ENCODE results near the gene PALLD. TPM values are rescaled to one million over a fixed set of nuclear protein-coding genes. Genes with fewer than 3 reads are reported as not detected.
A peak's percentile ranks its signal among the peaks of the same experiment; 100 is the strongest.

Gene PALLD
- total RNA-seq, 1 donor from 2014 or later = 85.7 TPM

- H3K4me1 ChIP-seq = peaks cover 40% of the 10 kb centered on the region
- no peak overlapping the region for H3K9ac ChIP-seq
- H3K4me3 ChIP-seq = no peak overlapping the region
- Mint-ChIP-seq H3K4me3 (no peak overlapping the region), H3K4me1 (peaks cover 19% of the 10 kb centered on the region), H3K9me3 (peaks cover 6% of the 10 kb centered on the region), H3K27me3 (ENCODE audit: insufficient read depth, low read depth) (peaks cover 2% of the 10 kb centered on the region), H3K27ac (no peak overlapping the region), H3K36me3 (peaks cover 2% of the 10 kb centered on the region)
- no peaks in the 10 kb centered on the region for H4K20me1 ChIP-seq (ENCODE audit: low read depth)
- no peaks in the 10 kb centered on the region for H3K9me3 ChIP-seq (ENCODE audit: low read depth)
- H2AFZ ChIP-seq (replicated peaks) = no peak overlapping the region
- no peak overlapping the region for H3K4me2 ChIP-seq
- no peaks in the 10 kb centered on the region for H3K36me3 ChIP-seq
- H3F3A ChIP-seq (ENCODE audit: low read depth) = peaks cover 30% of the 10 kb centered on the region
- no peaks in the 10 kb centered on the region for H3K79me2 ChIP-seq (ENCODE audit: low read depth)
- DNase-seq (ENCODE audit: low spot score) = no peak
- H3K27ac ChIP-seq = peak overlapping the region; percentile 80
- no peaks in the 10 kb centered on the region for H3K27me3 ChIP-seq
- TF ChIP-seq EZH2 (IDR thresholded peaks at IDR 0.05) (no peak), EZH2phosphoT487 (IDR thresholded peaks at IDR 0.05) (no peak)
- TF ChIP-seq, protein P1, sequence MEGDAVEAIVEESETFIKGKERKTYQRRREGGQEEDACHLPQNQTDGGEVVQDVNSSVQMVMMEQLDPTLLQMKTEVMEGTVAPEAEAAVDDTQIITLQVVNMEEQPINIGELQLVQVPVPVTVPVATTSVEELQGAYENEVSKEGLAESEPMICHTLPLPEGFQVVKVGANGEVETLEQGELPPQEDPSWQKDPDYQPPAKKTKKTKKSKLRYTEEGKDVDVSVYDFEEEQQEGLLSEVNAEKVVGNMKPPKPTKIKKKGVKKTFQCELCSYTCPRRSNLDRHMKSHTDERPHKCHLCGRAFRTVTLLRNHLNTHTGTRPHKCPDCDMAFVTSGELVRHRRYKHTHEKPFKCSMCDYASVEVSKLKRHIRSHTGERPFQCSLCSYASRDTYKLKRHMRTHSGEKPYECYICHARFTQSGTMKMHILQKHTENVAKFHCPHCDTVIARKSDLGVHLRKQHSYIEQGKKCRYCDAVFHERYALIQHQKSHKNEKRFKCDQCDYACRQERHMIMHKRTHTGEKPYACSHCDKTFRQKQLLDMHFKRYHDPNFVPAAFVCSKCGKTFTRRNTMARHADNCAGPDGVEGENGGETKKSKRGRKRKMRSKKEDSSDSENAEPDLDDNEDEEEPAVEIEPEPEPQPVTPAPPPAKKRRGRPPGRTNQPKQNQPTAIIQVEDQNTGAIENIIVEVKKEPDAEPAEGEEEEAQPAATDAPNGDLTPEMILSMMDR (IDR thresholded peaks at IDR 0.05) = no peak
Observed at GRCh38 chr4:168613869-168614268, 117.0 kb downstream of the PALLD start.

- no peak for DNase-seq (ENCODE audit: low spot score)
- Histone ChIP-seq H3F3A (ENCODE audit: low read depth) (peaks cover 30% of the 10 kb centered on the region), H3K79me2 (ENCODE audit: low read depth) (no peaks in the 10 kb centered on the region), H3K9me3 (ENCODE audit: low read depth) (no peaks in the 10 kb centered on the region), H3K36me3 (no peaks in the 10 kb centered on the region), H3K4me1 (peaks cover 38% of the 10 kb centered on the region), H3K27me3 (no peaks in the 10 kb centered on the region), H4K20me1 (ENCODE audit: low read depth) (no peaks in the 10 kb centered on the region), H2AFZ (replicated peaks) (no peak overlapping the region), H3K4me3 (no peak overlapping the region), H3K9ac (no peak overlapping the region), H3K27ac (peak overlapping the region; percentile 80), H3K4me2 (peak overlapping the region; percentile 57)
- Mint-ChIP-seq H3K36me3 (peaks cover 4% of the 10 kb centered on the region), H3K27me3 (ENCODE audit: insufficient read depth, low read depth) (peaks cover 2% of the 10 kb centered on the region), H3K4me3 (no peak overlapping the region), H3K27ac (no peak overlapping the region), H3K9me3 (peaks cover 6% of the 10 kb centered on the region), H3K4me1 (peaks cover 23% of the 10 kb centered on the region)
- TF ChIP-seq EZH2phosphoT487 (IDR thresholded peaks at IDR 0.05) (no peak), EZH2 (IDR thresholded peaks at IDR 0.05) (no peak)
- TF ChIP-seq, protein P1 (IDR thresholded peaks at IDR 0.05) = no peak
Observed at GRCh38 chr4:168614281-168615057, 117.6 kb downstream of the PALLD start.

- H3K9me3 ChIP-seq (ENCODE audit: low read depth) = no peaks in the 10 kb centered on the region
- no peaks in the 10 kb centered on the region for H3K27me3 ChIP-seq
- H3K4me1 Mint-ChIP-seq = peaks cover 23% of the 10 kb centered on the region
- no peaks in the 10 kb centered on the region for H3K36me3 ChIP-seq
- no peak overlapping the region for H3K4me3 Mint-ChIP-seq
- no peak overlapping the region for H2AFZ ChIP-seq (replicated peaks)
- no peak for TF ChIP-seq EZH2 (IDR thresholded peaks at IDR 0.05)
- TF ChIP-seq, protein P1 (IDR thresholded peaks at IDR 0.05) = no peak
- no peak for TF ChIP-seq EZH2phosphoT487 (IDR thresholded peaks at IDR 0.05)
- H3K9me3 Mint-ChIP-seq = peaks cover 5% of the 10 kb centered on the region
- peaks cover 2% of the 10 kb centered on the region for H3K27me3 Mint-ChIP-seq (ENCODE audit: insufficient read depth, low read depth)
- H3K27ac ChIP-seq = peak overlapping the region; percentile 80
- peaks cover 4% of the 10 kb centered on the region for H3K36me3 Mint-ChIP-seq
- no peaks in the 10 kb centered on the region for H4K20me1 ChIP-seq (ENCODE audit: low read depth)
- peaks cover 30% of the 10 kb centered on the region for H3F3A ChIP-seq (ENCODE audit: low read depth)
- peaks cover 38% of the 10 kb centered on the region for H3K4me1 ChIP-seq
- no peak overlapping the region for H3K9ac ChIP-seq
- peak; percentile 76 for DNase-seq (ENCODE audit: low spot score)
- no peak overlapping the region for H3K4me3 ChIP-seq
- peak overlapping the region; percentile 64 for H3K27ac Mint-ChIP-seq
- peak overlapping the region; percentile 57 for H3K4me2 ChIP-seq
- no peaks in the 10 kb centered on the region for H3K79me2 ChIP-seq (ENCODE audit: low read depth)
Observed at GRCh38 chr4:168615294-168616065, 118.6 kb downstream of the PALLD start.
